GM21367 (cell line): ENCODE results near the gene MANBA.

Experiments
- ATAC-seq: cut with Tn5 transposase; IDR thresholded peaks from one replicate; pipeline ENCODE4 v1.9.1; 2021; ENCODE audit not compliant: unreplicated experiment

The MANBA gene

DNA sequence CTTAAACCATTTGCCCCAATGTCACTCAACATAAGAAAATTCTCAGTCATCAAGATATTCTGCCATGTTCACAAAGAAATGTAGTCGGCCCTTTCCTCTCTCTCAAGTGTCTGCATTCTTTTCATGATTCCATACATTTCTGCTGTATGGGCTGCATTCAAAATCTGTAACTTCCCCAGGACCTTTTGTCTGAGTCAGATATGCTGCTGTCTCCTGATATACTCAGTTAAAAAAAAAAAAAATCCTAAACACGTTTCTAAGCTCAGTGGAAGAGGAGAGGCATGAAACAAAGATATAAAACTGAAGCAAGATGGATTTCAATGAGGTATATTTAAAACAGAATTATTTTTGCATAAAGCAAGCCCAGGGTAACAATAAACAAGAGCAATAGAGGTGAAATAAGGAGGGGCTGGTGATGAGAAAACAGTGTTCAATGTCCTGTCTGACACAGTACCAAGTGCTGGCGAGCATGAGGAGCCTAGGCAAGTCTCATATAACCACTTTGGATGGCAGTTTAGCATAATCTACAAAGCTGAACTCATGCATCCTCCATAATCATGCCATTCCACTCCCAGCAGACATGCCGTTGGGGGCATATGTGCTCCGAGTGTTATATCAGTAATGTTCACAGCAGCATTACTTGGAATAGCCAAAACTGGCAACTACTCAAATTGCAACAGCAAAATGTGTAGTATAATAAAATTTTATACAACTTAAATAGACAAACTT, 76.7 kb downstream of the MANBA start:
- ATAC-seq = no peak

DNA sequence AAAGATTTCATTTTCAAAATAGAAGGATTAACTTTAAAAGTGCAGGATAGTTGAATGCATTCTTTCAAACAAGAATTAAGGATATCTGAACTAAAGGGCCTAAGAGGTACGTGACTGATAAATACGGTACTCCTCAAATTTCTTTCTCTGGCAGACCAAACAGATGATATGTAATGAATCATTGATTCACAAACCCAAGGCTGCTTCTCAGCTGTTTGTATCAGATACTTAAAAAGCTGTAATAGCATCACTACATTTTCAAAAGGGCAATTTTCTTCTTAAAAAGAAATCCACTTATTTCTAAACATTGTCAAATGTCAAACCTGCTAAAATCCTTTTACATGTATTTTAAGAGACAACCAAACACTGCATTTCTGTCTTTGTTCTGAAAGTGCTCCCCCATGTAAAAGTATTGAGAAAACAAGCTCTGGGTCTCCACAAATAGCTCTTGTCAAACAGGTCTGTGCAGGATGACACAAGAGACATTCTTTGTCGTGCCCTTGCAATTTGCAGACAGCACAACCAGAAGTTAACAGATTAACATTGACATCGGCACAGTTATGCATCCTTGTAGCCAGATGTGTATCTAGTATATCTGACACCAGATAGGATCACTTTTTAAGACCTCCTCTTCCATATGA, 82.0 kb downstream of the MANBA start:
- no peak for ATAC-seq

DNA sequence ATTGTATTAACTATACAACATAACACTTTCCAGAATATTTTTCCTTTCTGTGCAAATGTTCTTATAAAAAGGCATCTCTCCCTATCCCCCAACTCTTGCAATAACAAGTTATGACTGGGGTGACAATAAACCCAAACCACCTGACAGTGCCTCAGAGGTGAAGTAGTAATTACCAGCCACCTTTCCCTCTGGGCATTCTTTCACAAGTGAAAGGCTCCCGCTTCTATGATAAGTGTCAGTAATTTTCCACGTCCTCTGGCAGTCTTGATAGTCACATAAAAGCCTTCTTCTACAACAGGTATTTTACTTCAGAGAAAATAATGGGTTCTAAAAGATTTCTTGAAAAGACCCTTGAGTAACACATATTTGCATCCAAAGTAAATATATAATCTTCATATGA, 82.7 kb downstream of the MANBA start:
- no peak for ATAC-seq

DNA sequence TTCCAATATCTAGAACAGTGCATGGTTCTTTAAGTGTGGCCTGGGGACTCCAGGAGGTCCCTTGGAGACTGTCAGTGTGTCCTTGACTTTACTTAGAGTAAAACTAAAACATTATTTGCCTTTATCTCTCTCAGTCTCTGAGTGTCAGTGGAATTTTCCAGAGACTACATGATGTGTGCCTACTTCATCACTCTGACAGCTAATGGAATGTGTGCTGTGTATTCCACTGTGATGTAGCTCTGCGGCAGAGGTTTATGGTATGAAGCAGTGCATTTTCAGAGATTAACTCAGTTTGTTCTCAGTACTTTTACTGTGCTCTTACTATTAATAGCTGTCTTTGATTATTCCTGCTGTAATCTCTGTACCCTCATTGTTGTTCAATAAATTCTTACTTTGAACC, 85.6 kb downstream of the MANBA start:
- ATAC-seq = no peak

DNA sequence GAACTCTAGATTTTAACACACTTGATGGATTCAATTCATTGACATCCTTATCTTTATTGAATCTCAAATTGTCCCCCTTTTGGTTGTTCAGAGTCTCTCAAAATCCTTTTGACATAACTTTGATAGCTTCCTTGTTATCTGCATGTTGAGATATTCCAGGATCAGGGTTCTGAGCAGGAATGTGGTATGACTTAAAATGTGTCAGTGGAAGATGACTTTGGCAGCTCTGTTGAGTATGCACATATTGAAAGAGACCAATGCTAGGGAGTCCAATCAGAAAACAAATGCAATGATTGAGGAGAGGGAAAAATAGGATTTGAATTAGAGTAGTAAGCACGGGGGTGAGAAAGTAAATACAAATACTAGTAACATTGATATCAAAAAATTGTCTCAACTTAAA, 93.8 kb downstream of the MANBA start:
- no peak for ATAC-seq

DNA sequence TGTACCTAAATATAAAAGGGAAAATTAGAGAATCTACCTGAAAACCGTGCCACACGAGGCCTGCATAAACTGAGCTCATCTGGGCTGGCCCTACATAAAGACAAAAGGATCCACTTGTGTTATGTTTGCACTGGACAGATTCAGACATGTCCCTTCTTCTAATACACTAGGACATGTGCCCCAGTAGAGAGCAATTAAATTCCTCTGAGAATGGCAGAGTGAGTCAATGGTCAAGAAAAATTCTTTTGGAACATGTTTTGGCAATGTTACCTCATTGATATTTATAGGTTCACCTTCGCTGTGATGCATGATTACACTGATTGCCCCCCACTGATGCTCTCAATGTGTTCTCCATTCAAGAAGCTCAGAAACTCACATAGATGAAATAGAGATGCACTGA, 95.2 kb downstream of the MANBA start:
- ATAC-seq = no peak

DNA sequence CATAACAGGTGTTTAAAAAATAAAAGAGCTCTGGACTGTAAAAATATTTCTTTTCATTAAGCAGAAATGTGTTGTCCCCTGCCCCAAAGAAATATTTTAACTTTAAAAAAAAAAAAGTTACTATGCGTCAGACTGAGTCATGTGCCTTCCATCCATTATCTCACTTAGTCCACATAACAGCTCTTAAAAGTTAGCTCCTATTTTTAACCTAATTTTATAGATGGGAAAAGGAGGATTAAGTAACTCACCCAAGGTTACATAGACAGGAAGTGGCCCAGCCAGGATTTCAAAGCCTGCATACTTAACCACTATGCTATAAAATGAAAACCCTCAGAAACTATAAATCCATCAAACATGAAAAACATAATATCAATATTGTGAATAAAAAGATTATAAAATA, 97.7 kb downstream of the MANBA start:
- ATAC-seq = no peak

DNA sequence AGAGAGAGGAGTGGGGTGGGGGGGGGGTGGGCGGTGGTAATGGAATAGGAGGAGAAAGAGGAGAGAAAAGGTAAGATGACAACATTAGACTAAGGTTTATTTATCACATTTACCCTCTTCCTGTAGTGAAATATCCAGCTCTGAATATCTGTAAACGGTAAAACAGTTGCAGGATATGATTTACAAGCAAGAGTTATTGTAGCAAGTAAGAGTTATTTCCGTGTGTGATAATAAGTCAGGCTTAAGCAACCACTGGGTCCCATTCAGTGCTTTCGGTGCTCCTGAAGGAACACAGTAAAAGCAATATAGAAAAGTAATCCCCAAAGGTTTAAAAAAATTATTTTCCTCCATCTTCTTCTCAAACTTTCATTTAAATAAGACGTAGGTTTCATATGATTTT, 103.6 kb downstream of the MANBA start:
- ATAC-seq = no peak

DNA sequence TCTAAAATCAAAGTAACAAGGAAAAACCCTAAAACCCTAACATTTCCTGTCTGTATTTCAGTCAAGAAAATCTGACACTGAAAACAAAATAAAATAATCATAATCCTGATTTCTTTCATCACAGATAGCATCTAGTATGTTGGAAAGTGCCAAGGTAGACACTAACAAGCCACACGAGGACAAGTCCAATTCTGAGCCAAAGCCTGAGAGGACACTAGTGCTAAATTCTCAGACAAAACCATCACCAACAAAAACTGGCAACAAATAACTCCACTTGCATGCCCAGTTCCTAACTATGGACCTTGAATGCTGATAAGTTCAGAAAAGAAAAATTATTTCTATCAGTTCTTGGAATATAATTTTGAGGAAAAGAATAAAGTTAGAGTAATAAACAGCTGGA, 113.7 kb downstream of the MANBA start:
- ATAC-seq = no peak

DNA sequence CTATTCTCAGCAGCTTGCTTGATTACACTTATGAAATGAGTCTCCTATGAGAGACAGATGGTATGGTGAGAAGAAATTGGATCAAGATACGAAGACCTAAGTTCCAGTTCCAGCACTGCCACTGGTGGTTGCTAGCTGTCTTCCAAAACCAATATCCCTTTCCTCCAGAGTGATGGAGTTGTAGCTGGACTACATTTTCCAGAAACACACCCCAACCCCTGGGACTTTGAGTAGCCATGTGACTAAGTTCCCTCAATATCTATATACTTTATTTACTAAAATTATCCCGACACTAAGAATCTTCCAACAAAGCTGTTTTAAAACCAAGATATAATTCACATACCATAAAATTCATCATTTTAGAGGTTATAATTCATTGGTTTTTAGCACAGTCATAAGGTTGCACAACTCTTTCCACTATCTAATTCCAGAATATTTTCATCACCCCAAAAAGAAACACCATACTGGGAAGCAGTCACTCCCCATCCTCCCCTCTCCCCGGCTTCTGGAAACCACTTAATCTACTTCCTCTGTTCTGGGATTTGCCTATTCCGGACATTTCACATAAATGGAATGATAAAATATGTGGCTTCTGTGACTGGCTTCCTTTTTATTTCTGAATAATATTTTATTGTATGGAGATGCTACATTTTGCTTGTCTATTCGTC, 118.0 kb downstream of the MANBA start:
- ATAC-seq = no peak

DNA sequence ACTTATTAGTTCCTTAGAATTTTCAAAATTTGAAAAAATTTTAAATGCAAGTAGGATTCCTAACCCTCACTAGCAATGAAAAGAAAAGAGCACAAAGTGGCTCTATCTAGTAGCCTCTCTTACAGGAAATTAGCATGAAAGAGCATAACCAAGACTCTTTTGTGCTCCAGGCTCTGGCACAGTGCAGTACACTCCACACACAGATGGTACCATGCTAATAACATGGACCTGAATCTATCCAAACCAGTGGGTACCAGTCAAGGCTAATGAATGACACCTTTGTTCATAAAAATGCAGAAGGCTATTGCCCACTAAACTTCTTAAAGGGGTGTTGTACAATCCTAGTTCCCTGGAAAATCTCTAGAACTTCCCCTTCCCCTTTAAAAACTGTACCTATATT, 119.0 kb downstream of the MANBA start:
- no peak for ATAC-seq

DNA sequence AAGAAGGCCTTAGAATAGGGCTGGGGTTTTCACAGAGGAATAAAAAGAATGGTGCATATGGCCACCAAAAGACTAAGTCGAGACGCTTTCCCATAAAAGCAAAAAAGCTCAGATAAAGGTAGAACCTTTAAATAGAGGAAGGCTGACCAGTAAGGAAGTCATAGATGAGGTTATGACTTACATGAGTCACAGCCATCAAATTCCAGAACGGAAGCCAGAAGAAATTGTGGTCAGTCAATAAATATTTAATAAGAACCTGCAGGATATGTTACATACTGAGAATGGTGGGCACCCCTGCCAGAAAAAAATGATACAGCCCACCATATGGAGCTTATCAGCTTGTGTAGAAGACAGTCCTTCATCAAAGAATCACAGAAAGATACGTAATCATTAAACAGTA, 120.1 kb downstream of the MANBA start:
- no peak for ATAC-seq

DNA sequence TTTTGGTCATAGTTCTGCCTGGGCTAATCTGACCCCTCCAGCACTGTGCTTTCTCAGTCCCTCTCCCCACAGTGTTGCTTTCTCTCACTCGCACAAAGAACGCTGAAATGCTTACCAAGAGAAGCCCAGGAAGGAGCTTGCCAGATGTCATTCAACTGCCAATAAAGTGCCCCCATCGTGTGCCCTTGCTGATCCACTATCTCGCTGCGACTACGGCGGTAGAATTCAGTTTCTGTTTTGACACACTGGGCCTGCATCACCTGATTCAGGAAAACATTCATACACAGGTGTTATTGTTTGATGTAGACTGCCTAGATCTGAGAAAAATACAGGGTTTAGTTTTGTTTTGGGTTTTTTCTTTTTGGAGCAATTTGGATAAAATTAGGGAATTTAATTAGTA, 121.2 kb downstream of the MANBA start:
- ATAC-seq = no peak

DNA sequence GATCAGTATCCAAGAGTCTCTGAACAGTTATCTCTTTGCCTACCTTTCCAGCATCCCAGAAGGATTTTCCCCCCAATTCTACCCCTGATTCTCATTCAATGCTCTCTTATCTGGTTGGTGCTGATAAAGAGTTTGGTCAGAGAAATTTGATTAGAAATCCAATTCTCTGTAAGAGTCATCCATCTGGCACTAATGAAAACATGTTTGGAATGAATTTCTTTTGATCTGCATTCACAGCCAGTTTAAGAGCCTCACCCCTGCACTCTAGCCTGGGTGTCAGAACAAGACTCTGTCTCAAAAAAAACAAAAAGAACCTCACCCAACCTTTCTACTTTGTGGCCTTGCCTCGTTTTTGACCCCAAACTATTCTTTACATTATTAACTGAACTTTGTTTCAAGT, 122.1 kb downstream of the MANBA start:
- ATAC-seq = no peak

DNA sequence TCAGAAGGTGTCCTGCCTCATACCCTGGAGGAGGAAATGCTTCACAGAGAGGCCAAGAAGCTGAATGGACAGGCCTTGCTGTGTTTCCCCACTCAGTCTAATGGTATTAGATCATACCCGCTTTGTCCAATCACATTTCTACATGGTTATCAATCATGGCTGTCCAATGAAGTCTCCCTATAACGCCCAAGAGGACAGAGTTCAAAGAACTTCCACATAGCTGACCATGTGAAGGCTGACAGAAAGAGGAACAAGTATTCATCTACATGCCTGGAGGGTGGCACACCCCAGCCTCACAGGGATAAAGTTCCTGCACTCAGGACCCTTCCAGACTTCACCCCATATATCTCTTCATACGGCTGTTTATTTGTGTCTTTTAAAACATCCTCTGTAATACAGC, 123.4 kb downstream of the MANBA start:
- no peak for ATAC-seq

DNA sequence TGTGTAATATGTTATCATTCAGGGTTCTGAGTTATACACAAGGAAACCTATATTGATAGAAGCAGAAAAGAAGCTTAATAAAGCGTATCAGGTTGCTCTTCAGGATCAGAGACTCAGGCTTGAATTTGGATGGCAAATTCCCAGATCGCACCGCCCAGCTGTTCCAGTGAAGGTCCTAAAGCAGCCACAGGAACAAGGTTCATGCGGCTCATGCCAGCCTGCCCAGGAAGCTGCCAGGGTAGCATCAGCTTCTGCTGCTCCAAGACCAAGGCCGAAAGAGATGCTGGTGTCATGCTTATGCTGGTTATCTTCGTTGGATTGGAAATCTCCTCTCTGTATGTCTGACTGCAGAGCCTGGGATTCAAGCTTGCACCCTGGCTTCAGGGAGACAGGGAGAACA, 127.7 kb downstream of the MANBA start:
- ATAC-seq = no peak

DNA sequence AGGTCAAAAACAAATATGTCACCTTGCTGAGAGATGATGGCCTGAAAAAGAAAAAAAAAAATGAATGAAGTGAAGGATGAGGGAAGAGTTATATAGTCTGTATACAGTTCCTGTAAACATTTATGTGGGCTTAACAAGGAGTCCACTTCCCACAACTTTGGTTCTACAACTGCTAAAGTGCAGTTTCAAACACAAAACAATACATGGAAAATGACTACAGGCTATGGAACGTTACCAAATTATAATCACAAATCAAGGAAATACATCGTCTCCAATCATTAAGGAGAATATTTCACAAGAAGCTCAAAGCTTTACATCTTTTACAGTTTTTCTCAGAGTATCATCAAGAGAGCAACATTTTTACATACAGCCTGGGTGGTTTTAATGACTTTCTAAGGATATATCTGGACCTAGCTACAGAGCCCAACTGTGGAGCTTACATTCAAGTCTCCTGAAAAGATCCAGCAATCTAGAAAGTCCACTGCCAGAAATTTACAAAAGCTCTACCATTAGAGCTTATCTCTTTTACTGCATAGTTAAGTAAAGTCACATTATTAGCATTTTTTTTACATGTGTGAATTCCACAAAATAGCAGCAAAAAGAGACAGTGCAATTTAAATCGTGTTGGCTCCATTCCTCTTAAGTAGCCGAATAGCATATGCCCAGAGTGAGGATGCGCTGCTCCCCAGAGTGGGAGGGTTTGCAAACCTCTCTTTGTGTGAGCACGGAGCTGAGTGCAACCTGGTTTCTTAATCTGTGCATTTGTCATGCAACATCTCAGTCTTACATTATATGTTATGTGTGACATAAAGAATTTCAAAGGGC, 128.3 kb downstream of the MANBA start:
- ATAC-seq = no peak

DNA sequence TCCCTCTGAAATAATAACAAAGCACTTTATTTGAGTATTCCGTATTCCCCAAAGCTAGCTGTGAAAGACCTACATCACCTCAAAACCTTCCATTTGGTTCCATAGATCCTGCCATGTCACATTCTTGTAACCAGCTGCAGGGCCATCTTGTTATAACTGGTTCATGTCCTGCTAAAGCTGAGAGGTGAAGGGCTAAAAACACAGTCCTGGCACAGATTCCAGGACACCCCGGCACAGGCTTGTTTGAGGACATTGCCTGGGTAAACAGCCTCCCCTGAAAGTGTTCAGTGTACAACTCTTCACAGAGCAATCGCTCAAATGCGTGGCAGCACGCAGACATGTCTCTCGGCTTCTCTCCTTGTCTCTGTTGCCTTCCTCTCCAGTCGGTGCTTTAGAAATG, 129.2 kb downstream of the MANBA start:
- ATAC-seq = no peak

DNA sequence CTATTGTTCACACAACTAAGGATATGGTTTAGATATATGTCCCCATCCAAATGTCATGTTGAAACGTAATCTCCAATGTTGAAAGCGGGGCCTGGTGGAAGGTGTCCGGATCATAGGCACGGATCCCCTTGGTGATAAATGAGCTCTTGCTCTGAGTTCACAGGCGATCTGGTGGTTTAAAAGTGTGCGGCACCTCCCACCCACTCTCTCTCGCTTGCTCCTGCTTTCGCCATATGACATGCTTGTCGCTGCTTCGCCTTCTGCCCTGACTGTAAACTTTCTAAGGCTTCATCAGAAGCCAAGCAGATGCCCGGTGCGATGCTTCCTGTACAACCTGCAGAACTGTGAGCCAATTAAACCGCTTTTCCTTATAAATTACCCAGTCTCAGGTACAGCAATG, 131.1 kb downstream of the MANBA start:
- ATAC-seq = no peak

DNA sequence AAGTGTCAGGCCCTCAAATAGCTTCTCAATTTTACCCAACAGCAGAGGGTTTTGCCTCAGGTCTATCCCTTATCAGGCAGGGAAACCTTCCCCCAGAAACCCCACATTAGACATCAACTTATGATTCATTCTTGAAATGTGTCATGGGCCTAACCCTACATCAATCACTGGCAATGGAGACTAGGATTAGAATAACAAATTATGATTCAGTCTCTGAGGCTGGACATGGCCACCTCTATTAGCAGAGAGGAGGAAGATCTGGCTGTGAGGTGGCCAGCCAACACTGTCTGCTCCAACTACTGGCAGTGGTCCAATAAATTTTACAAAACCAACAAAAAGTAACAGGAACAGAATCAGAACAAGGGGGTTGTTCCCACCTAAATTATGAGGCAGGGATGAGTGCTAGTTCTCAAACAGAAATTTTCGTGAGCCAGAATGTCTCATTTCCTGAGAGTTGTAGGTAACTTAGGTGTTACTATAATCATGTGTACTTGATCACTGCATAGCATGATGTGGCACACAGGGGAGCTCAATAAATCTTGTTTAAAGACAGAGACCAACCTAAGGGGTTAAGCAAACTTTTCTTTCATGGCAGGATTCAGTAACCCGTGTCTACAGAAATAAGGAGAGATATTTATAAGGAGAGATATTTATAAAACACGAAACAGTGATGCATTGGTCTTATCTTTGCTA, 132.8 kb downstream of the MANBA start:
- ATAC-seq = no peak
